Activated CD4-positive, alpha-beta T cell treated with anti-CD3 and anti-CD28 coated beads, Interleukin-10, Interleukin-2, amounts not matched to agents 100 ng/mL and 50 ng/mL, durations not matched to agents 16 hours and 8 hours (primary cell): ENCODE measurements around the gene DISP1.
A peak's percentile ranks its signal among the peaks of the same experiment; 100 is the strongest.

Experiments
- DNase-seq: peaks from one replicate; pipeline ENCODE4 v3.0.0-alpha.2; 2020

DISP1 gene, protein sequence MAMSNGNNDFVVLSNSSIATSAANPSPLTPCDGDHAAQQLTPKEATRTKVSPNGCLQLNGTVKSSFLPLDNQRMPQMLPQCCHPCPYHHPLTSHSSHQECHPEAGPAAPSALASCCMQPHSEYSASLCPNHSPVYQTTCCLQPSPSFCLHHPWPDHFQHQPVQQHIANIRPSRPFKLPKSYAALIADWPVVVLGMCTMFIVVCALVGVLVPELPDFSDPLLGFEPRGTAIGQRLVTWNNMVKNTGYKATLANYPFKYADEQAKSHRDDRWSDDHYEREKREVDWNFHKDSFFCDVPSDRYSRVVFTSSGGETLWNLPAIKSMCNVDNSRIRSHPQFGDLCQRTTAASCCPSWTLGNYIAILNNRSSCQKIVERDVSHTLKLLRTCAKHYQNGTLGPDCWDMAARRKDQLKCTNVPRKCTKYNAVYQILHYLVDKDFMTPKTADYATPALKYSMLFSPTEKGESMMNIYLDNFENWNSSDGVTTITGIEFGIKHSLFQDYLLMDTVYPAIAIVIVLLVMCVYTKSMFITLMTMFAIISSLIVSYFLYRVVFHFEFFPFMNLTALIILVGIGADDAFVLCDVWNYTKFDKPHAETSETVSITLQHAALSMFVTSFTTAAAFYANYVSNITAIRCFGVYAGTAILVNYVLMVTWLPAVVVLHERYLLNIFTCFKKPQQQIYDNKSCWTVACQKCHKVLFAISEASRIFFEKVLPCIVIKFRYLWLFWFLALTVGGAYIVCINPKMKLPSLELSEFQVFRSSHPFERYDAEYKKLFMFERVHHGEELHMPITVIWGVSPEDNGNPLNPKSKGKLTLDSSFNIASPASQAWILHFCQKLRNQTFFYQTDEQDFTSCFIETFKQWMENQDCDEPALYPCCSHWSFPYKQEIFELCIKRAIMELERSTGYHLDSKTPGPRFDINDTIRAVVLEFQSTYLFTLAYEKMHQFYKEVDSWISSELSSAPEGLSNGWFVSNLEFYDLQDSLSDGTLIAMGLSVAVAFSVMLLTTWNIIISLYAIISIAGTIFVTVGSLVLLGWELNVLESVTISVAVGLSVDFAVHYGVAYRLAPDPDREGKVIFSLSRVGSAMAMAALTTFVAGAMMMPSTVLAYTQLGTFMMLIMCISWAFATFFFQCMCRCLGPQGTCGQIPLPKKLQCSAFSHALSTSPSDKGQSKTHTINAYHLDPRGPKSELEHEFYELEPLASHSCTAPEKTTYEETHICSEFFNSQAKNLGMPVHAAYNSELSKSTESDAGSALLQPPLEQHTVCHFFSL (N-terminal part only)

GRCh38 chr1:222814536-222815439 lies at the start of gene DISP1:
Gene DISP1, plus strand, starts transcription at chr1:222815039. Its CDS starts 127,785 bp downstream, at chr1:222942824.
- peak; percentile 82 for DNase-seq

- DNase-seq, result peak; percentile 7
Observed at GRCh38 chr1:222767152-222767571, 47.7 kb upstream of the DISP1 start.

GRCh38 chr1:222768592-222768991 lies 46.2 kb upstream of the DISP1 start:
- DNase-seq, result no peak

- peak; percentile 8 for DNase-seq
Observed at GRCh38 chr1:222769181-222769580, 45.7 kb upstream of the DISP1 start.

DNA sequence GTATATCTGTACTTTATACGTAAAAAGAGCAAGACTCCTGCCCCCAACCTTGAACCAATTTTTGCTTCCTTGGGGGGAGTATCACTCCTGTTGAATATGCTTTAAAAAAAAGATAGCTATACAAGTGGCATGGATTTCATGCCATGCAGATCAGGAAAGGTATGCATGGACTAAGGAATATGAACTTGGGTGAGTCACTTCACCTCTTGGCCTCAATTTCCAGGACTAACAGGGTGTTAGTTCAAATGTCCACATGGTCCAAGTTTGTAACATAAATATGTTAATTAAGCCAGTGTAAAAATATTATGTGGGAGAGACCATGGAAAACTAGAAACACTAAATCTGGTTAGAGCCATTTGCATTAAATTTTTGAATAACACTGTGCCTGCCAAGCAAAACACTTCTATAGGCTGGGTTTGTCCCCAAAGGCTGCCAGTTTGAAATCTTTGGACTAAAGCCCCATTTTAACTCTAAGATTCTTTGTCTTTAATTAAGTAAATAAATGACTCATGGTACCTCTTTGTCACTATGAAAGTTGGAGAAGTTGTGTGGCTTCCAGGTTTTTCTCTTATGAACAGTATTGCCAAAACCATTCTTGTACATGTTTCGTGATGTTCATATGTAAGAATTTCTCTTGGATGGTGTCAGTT lies 44.7 kb upstream of the DISP1 start:
- DNase-seq, result no peak

DNA sequence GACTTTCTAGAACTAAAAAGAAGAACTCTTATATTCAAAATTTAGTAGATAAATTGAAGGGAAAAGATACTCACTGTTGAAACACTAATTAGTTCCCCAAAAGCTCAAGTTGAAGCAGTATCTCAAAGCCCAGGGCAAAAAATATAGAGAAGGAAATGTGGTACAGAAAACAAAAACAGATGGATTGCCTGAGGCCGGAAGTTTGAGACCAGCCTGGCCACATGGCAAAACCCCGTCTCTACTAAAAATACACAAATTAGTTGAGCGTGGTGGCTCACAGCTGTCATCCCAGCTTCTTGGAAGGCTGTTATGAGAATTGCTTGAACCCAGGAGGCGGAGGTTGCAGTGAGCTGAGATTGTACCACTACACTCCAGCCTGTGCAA lies 41.9 kb upstream of the DISP1 start:
- peak; percentile 23 for DNase-seq

DNA sequence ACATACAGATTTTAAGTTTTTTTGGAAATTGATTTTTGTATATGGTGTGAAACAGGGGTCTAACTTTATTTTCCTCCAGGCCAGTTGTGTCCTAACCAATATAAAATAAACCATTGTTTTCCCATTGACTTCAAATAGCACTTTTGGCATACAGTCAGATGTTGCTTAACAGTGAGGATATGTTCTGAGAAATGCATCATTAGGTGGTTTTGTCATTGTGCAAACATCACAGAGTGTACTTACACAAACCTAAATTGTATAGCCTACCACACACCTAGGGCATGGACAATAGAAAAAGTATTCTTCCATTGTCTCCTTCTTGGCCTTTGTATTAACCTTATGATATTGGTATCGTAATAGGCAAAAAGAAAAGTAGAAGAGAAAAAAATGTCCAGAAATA lies 37.4 kb upstream of the DISP1 start:
- DNase-seq, result no peak

- DNase-seq, result no peak
Observed at GRCh38 chr1:222777977-222778376, 36.9 kb upstream of the DISP1 start.

DNA sequence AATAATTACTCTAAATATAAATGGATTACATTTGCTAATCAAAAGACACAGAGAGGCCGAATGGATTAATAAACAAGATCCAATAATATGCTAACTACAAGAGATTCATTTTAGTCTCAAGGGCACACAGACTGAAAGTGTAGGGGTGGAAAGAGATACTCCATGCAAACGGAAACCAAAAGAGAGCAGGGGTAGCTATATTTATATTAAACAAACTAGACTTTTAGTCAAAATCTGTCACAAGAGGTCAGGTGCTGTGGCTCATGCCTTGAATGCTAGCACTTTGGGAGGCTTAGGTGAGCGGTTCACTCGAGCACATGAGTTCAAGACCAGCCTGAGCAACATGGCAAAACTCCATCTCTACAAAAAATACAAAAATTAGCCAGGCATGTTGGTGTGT lies 33.6 kb upstream of the DISP1 start:
- DNase-seq, result no peak

DNA sequence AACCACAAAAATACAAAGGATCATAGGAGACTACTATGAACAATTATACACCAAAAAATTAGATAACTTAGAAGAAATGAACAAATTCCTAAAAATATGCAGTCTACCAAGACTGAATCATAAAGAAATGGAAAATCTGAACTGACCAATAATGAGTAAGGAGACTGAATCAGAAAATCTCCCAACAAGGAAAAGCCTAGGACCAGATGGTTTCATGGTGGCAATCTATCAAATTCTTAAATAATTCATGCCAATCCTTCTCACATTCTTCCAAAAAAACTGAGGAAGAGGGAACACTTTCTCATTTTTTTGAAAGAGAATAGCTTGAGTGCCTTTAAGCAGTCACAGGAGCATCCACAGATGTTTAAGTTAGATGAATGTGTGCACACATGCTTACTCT lies 31.8 kb upstream of the DISP1 start:
- DNase-seq, result no peak

DNA sequence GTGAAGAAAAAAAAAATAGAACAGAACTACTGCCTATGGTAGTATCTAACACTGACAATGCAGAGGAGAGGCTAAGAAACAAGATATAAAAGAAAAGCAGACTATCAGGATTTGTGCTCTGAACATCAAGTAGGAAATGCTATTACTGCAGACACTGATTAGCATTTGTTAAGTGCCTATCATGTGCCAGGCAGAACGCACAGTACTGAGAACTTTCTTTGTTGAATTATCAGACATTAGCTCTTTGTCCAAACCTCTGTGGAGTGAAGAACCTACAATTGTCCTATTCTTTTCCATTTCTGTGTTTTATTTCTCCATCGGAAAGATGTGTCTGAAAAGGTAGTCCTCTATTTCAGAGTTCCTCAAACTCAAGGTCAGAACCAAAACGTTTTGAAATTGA lies 30.5 kb upstream of the DISP1 start:
- DNase-seq, result no peak

GRCh38 chr1:222784916-222785315 lies 29.9 kb upstream of the DISP1 start:
- DNase-seq, result no peak

DNA sequence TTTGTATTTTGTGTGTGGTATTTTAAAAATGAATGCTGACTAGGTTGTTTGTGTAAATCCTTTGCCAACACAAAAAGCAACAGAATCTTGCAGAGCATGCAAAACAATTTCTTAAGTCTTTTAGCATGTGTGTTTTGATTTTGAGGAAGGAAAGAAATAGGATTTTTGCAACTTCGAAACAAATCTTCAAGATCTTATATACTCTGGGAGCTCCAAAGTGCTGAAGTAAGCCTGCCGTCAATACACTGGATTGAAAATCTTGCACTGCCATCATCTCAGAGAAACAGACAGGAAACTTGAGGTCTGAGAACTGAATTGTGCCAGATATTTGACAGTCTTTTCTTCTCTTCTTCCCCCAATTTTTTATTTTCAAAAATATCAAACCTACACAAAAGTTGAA lies 29.3 kb upstream of the DISP1 start:
- DNase-seq, result no peak

GRCh38 chr1:222786121-222786520 lies 28.7 kb upstream of the DISP1 start:
- no peak for DNase-seq

DNA sequence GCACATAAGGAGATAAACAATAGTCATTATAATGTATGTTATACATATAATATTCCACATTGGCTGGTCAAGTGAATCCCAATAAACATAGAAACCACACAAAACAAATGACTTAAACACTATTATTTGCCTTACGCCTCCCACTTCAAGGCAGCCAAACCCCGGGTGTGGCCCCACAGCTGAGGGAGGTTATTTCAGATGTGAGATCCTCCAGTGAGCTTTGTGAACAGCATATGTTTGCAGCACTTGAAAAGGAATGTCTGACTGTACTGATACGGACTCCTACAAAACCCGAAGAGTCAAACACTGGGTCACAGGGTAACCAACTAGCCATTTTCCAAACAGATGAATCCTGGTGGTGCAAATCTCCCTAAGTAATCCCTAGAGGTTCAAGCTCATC lies 27.1 kb upstream of the DISP1 start:
- no peak for DNase-seq

DNA sequence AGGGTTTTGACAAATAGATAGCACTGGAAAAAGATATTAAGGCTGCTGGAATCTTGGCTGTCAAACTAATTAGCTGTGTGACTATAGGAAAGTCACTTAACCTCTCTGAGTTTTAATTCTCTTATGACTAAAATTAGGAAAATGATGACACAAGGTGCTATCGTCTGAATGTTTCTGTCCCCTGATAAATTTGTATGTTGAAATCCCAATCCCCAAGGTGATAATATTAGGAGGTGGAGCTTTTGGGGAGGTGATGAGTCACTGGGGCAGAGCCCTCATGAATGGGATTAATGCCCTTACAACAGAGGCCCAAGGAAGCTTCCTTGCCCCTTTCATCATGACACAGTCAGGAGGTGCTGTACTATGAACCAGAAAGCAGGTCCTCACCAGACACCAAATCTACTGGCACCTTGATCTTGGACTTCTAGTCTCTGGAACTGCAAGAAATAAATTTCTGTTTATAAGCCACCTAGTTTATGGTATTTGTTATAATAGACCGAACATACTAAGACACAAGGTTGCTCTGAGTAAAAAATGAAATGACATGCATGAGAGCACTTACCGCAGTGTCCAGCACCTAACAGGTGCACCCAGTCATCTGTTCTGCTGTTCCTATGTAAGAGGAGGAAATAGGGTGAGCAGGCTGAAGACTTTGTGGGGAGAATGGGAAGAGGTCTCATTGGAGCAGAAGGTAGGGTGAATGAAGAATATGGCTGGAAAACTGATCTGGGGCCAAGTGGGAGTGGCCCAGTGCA lies 26.3 kb upstream of the DISP1 start:
- DNase-seq, result no peak

DNA sequence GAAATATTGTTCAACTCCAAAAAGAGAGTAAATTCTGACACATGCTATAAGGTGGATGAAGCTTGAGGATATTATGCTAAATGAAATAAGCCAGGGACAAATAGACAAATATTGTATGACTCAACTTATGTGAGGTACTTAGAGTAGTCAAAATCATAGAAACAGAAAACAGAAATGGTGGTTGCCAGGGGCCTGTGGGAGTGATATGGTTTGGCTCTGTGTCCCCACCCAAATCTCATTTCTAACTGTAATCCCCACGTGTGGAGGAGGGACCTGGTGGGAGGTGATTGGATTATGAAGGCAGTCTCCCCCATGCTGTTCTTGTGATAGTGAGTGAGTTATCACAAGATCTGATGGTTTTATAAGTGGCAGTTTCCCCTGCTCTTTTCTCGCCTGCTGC lies 24.7 kb upstream of the DISP1 start:
- DNase-seq, result peak; percentile 7

GRCh38 chr1:222790520-222790919 lies 24.3 kb upstream of the DISP1 start:
- peak; percentile 45 for DNase-seq

GRCh38 chr1:222791006-222791710 lies 23.7 kb upstream of the DISP1 start:
- no peak for DNase-seq

DNA sequence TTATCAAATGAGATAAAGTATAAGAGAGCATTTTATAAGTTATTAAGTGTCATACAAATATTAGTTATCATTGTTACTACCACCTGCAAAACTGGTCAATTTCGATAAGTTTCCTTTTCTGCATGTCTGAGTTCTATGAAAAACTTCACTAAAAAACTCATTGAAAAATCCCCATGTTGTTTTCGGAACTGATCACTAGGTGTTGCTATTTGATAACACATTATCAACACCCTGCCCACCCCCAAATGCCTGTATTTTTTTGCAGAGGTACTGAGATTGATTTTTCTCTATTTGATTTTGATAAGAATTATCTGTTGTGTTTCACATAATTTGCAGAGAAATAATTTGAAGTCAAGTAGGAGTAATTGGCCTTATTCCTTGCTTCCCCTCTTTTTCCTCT lies 22.1 kb upstream of the DISP1 start:
- peak; percentile 4 for DNase-seq
